Stimulated activated naive CD4-positive, alpha-beta T cell treated with Interleukin-2 at 50 U/mL for 16 hours (primary cell): ENCODE results near the gene RRP36.
A peak's percentile ranks its signal among the peaks of the same experiment; 100 is the strongest.

Source experiments
- DNase-seq: peaks from one replicate; lab custom pipeline; 2025; lab: John Stamatoyannopoulos, UW

The RRP36 gene

DNA sequence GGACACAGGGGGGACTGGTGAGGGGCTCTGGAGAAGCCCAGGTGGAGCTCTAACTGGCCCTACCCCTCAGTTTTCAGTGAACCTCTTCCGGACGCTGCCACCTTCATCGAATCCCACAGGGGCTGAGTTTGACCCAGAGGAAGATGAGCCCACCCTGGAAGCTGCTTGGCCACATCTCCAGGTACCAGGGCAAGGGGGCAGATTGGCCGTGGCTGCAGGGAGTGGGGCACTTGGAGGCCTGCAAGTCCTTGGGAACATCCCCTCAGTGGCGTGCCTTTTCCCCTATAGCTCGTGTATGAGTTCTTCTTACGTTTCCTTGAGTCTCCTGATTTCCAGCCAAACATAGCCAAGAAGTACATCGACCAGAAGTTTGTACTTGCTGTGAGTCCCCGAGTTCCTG is 14.3 kb upstream of the RRP36 start:
- no peak for DNase-seq

DNA sequence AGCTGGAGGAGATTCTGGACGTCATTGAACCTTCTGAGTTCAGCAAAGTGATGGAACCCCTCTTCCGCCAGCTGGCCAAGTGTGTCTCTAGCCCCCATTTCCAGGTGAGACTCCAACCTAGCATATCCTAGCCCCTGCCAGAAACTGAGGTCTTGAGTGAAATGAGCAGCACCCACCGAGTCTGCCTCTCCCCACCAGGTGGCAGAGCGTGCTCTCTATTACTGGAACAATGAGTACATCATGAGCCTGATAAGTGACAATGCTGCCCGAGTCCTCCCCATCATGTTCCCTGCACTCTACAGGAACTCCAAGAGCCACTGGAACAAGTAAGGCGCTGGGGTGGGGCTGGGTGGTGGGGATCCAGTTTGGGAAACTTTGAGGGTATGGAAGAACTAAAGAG is 12.3 kb upstream of the RRP36 start:
- DNase-seq: no peak

DNA sequence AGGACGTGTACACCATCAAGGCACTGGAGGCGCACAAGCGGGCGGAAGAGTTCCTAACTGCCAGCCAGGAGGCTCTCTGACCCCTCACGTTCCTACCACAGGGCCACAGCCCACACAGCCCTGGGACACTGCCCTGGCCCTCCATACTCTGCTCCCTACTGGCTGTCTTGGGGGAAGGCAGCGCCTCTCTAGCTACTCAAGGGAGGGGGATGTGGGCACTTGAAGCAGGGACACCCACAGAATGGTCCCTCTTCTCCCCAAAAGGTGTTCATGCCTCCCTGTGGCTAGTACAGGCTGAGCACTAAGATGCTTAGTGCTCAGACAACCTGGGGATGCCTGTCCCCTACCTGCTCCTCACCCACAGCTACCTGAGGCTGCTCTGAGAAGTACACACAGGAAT is 10.2 kb upstream of the RRP36 start:
- no peak for DNase-seq

- DNase-seq: no peak
Measured at GRCh38 chr6:43012364-43012763, 9.1 kb upstream of the RRP36 start.

DNA sequence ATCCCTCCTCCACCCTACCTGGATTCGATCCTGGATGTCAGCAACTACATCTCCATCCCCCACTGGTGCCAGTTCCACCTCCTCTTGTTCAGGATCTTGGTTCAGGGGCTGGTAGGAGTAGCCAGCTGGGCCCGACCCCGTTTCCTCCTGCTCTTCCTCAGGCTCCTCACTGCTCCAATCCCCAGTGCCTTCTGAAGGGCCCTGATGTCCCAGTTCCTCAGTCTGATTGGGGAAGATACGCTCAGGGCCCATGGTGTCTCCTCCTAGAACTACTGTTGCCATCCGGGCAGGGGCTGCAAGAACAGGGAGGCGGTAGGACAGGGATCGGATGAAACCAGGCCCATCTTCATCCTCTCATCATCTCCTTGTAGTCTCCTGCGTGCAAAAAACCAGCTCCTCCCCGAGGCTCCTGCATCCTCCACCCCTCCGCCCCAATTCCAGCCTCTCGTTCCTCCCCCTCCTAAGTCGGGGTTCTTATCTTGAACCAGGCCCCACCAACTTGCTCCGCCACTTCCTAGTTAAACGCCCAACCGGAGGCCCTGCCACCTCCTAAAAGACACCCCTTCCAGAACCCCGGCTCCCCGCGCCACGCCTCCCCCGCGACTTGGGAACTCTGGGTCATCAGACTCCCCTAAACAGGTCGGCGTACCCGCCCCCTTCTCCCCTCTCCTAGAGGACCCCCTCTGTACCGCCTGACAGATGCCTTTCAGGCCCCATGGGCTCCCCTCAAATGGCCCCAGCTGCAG is 8.2 kb upstream of the RRP36 start:
- DNase-seq: peak; percentile 79

DNA sequence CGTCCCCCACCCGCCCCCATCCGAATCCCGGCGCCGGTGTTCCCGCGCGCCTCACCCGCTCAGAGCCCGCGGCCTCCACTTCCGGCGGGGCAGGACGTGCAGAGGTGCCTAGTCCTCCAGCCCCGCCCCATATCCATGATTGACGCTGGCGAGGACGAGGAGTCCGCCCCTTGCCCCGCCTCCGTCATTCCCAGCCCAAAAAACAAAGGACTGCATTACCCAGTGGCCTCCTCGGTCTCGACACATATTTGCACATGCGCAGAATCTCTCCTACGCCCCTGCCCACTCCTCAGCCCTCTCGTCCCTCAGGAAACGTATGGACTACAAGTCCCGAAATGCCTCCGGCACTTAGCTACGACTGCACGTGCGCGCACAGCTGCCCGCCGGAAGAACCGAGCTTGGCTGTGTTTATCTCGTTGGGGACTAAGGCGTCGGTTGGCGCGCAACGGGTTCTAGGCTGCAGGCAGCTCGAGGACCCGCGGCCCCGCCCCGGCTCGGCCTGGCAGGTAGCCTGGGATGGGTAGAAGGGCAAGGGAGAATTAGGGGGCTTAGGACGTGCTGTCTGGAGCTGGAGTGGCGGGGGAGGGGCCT is 7.5 kb upstream of the RRP36 start, which contains the start of the genes KLHDC3 and MEA1:
KLHDC3 (plus strand) TSS at position 407 of the 591 bp plus-strand sequence. CDS start 2,944 bp downstream, outside the sequence.
MEA1 (minus strand) TSS at position 104 of the 591 bp plus-strand sequence. CDS start 133 bp downstream, outside the sequence.
- DNase-seq: peak; percentile 99

DNA sequence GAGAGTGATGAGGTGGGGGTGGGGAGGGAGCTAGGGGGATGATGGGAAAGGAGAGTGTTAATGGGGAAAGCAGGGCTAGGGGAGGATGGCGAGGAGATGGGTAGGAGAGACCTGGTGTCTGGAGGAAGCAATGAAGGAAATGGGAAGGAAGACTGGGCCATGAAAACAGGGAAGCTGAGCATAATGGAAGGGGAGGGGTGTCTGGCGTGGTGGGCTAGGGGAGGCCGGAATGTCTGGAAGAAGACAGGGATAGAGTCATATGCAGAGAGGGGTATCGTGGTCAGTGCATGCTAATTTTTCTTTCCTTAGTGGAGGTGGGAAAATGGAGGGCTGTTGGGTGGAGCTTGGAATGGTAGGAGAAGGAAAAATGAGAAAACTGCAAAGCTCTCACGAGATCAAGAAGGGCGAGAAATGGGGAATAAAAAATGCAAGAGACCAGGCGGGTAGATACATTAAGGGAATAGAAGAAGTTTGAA is 7.0 kb upstream of the RRP36 start:
- no peak for DNase-seq

GRCh38 chr6:43016176-43016942 is 5.1 kb upstream of the RRP36 start:
- no peak for DNase-seq

DNA sequence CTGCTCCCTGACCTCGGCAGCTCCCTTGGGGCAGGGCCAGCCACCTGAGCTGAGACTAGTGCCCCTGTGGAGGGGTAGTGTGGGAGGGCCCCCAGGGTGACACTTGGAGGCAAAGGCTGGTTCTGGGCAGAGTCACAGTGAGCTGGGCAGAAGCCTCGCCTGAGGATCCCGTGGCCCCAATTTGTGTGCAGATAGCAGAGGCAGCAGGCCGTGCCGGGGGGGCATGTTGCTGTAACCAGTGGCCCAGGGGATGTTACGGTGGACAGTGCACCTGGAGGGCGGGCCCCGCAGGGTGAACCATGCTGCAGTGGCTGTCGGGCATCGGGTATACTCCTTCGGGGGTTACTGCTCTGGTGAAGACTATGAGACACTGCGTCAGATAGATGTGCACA is 4.5 kb upstream of the RRP36 start:
- DNase-seq: no peak

DNA sequence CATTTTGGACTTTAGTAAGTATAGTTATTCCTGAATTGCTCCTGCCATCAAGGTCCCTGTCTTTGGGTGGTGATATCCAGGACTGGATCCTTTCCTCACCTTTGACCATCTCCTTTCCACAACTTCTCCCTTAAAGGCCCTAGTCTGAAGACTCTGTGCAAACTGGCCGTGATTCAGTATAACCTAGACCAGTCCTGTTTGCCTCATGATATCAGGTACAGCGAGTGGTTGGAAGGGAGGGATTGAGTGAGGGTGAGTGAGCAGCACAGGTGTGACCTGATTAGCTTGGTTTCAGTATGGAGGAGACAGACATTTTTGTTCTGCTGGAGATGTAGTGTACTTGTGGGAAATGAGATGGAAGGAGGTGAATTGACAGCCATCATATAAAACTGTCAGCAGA is 2.3 kb upstream of the RRP36 start:
- no peak for DNase-seq

DNA sequence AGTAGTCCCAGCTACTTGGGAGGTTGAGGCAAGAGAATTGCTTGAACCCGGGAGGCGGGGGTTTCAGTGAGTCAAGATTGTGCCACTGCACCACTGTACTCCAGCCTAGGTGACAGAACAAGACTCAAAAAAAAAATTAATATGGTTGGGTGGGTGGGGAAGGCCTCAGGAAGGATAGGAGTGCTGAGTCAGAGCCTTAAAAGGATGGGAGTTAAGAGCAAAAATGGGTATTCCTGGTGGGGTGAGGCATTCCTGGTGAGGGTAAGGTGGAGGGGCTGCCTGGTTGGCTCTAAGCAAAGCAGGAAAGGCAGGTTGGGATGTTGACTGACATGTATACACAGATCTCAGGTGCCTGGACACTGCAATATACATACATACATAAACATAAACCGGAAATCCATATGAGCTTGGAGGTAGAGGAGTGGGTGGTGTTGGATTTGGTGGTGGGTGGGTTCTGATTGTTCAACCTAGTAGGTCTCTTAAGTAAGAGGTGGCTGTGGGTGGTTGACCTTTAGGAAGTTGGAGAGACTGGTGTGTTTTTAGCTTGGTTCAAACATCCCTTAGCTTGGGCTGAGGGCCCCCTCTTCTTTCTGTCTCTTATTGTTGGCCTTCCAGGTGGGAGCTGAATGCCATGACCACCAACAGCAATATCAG is 1.2 kb upstream of the RRP36 start:
- no peak for DNase-seq

DNA sequence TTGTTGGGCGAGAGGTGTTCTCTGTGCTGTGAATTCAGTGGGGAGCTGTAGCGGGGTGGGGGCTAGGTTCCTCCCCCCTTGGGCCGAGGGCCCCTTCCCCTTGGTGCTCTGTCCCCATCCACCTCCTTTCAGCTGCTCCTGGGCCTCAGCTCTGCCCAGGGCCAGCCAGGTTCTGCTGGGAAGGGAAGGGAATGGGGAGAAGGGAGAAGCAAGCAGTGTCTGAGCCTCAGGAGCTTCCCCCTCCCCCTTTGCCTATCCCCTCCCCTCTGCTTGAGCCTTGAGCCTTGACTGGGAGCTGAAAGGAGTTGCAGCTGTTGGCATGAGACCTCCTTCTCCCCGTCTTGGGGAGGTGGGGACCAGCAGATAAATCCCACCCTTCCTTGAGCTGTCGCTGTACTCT is 576 bp upstream of the RRP36 start:
- no peak for DNase-seq

- DNase-seq: no peak
Measured at GRCh38 chr6:43024436-43024835, 3.0 kb downstream of the RRP36 start.

- no peak for DNase-seq
Measured at GRCh38 chr6:43026365-43026764, 4.9 kb downstream of the RRP36 start.

DNA sequence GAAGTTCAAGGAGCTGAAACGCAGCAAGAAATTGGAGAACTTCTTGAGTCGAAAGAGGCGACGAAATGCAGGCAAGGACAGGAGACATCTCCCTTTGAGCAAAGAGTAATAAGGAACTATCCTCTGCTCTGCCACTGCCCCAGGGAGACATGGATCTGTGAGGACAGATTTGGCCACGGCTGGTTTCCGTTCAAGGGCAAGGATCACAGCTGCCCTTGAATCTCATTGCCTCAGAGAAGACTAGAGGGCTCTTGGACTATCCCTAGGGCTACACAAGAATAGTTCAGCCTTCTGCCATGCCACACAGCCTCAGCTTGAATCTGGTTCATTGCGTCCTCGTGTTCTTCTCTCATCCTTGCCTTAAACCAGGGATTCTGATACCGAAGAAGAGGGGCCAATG is 7.7 kb downstream of the RRP36 start:
- DNase-seq: no peak

GRCh38 chr6:43032326-43032725 is 10.9 kb downstream of the RRP36 start:
- DNase-seq: no peak

- no peak for DNase-seq
Measured at GRCh38 chr6:43033496-43034189, 12.2 kb downstream of the RRP36 start.

DNA sequence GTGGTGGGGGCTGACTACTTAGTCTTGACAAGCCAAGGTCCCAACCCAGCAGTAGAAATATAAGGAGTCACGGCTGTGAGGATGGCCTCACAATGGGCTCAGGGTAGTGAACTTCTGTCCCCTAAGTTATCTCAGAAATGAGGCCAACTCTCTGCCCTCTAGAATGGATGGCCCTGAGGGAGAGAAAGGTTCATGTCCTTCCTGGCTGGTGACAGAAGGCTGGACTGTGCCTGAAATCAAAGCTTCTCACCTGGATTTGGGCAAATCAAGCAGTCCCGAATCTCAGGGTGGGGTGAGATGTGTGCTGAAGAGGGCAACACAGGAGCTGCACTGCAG is 12.7 kb downstream of the RRP36 start:
- DNase-seq: no peak

- DNase-seq: no peak
Measured at GRCh38 chr6:43035495-43036194, 14.2 kb downstream of the RRP36 start.

DNA sequence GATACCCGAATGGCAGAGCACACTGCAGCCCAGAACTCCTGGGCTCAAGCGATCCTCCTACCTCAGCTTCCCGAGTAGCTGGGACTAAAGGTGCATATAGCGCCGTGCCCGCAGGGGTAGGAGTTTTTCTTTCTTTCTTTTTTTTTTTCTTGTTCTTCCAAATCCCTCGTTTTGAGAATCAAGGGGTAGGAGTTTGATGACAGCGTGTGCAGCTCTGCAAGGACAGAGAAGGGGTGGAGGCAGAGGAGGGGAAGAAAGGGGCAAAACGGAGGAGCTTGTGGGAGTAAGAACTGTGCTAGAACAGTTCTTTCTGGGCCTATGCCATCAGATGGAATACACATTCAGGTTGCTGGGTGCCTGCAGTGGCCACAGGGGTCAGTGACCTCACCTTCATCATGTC is 15.3 kb downstream of the RRP36 start:
- no peak for DNase-seq

GRCh38 chr6:43037197-43037596 is 15.8 kb downstream of the RRP36 start:
- no peak for DNase-seq
